SK-N-SH treated with all-trans-retinoic acid at 6 μM for 48 hours (cell line): Measurements from ENCODE around the gene DLG5.

Source experiments
- CREB5 ChIP-seq: fragments of 250-450 bp; sonication (Bioruptor Pico); IDR thresholded peaks from 2 replicates; pipeline ENCODE4 v1.5.1; 2020; ENCODE audit warnings: low read depth, mild to moderate bottlenecking, moderate library complexity
- ESRRG ChIP-seq: fragments of 250-450 bp; sonication (Bioruptor Pico); IDR thresholded peaks from 2 replicates; pipeline ENCODE4 v1.6.1; 2021; ENCODE audit warnings: mild to moderate bottlenecking
- GLIS3 ChIP-seq: fragments of 250-450 bp; sonication (Bioruptor Pico); IDR thresholded peaks from 2 replicates; pipeline ENCODE4 v1.5.0; 2020; ENCODE audit warnings: mild to moderate bottlenecking, moderate library complexity
- ISL1 ChIP-seq: fragments of 250-450 bp; sonication (Bioruptor Pico); IDR thresholded peaks from 2 replicates; pipeline ENCODE4 v2.1.2; 2022; ENCODE audit warnings: mild to moderate bottlenecking, moderate library complexity
- OSR1 ChIP-seq: fragments of 250-450 bp; sonication (Bioruptor Pico); IDR thresholded peaks from 2 replicates; pipeline ENCODE4 v1.8.0; 2022; ENCODE audit warnings: moderate library complexity, mild to moderate bottlenecking, inconsistent platforms
- TCF4 ChIP-seq: fragments of 250-450 bp; sonication (Bioruptor Pico); IDR thresholded peaks from 2 replicates; pipeline ENCODE4 v1.8.0; 2021; ENCODE audit warnings: mild to moderate bottlenecking, moderate library complexity, borderline replicate concordance
- TOX ChIP-seq: fragments of 250-450 bp; sonication (Bioruptor Pico); IDR thresholded peaks from 2 replicates; pipeline ENCODE4 v1.8.0; 2021; ENCODE audit warnings: mild to moderate bottlenecking, moderate library complexity, borderline replicate concordance
- ZFP3 ChIP-seq: fragments of 250-450 bp; sonication (Bioruptor Pico); IDR thresholded peaks from 2 replicates; pipeline ENCODE4 v1.5.0; 2020; ENCODE audit warnings: mild to moderate bottlenecking, moderate library complexity
- ZFP30 ChIP-seq: fragments of 450-650 bp; formaldehyde crosslinking; IDR thresholded peaks from 2 replicates; pipeline ENCODE4 v1.5.0; 2022; ENCODE audit warnings: mild to moderate bottlenecking, moderate library complexity
- ZNF565 ChIP-seq: fragments of 450-650 bp; formaldehyde crosslinking; conservative IDR thresholded peaks from 2 replicates; pipeline ENCODE4 v1.5.0; 2020; ENCODE audit warnings: low read depth, mild to moderate bottlenecking, moderate library complexity

DNA sequence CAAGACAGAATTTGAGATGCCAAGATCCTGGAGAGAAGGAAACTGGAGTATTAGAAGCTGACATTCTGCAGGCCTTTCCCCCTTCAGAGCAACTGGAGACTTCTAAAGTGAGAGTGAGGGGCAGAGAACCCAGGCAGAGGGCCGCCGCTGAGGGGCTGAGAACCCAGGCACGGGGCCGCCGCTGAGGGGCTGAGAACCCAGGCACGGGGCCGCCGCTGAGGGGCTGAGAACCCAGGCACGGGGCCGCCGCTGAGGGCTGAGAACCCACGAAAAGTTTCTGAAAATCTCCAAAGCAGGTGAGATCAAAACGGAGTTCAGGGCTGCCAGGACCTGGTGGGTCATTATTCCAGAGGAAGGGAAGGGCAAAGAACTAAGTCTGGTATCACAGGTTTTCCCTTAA is 126.2 kb downstream of the DLG5 start:
- TF ChIP-seq TCF4 (no peak), ZNF565 (CRISPR knock-in tag) (no peak), CREB5 (CRISPR knock-in tag) (no peak), ZFP30 (CRISPR knock-in tag) (no peak), ISL1 (CRISPR knock-in tag) (no peak), ZFP3 (CRISPR knock-in tag) (no peak), GLIS3 (CRISPR knock-in tag) (no peak), OSR1 (no peak), ESRRG (CRISPR knock-in tag) (no peak), TOX (CRISPR knock-in tag) (no peak)
